OCI-LY3 (cell line): Measurements from ENCODE around the gene HADH.
"Not testable (repeated sequence)": the region's sequence is repeated elsewhere in the genome, so short reads cannot be mapped to it uniquely, and the experiment has no call there.

Experiments used
- H2AFZ ChIP-seq: fragments of 200-600, 300-600 bp; shearing (Covaris generic); 2 replicates; pipeline ENCODE4 v1.6.0; 2014; ENCODE audit warnings: antibody characterized with exemption, low read depth, low read length
- H3K27ac ChIP-seq: fragments of 200-600, 300-600 bp; sonication (generic); 2 replicates; pipeline ENCODE4 v1.5.1; 2014; ENCODE audit warnings: mild to moderate bottlenecking, low read length, moderate library complexity, mixed read lengths
- H3K27me3 ChIP-seq: fragments of 200-600, 300-600 bp; sonication (generic); 2 replicates; pipeline ENCODE4 v1.6.1; 2014; ENCODE audit warnings: low read depth, low read length, mixed read lengths
- H3K36me3 ChIP-seq: fragments of 200-600, 300-600 bp; sonication (generic); replicated peaks from 2 replicates; pipeline ENCODE3; 2014; ENCODE audit warnings: low read depth, low read length, mixed read lengths
- H3K4me1 ChIP-seq: fragments of 300-600, 200-600 bp; sonication (generic); 2 replicates; pipeline ENCODE4 v1.6.1; 2014; ENCODE audit warnings: low read length, mixed read lengths
- H3K4me2 ChIP-seq: fragments of 200-600, 300-600 bp; sonication (generic); 2 replicates; pipeline ENCODE4 v1.6.1; 2014; ENCODE audit warnings: low read length, mixed read lengths
- H3K4me3 ChIP-seq: fragments of 300-600, 200-600 bp; sonication (generic); 2 replicates; pipeline ENCODE4 v1.5.1; 2014; ENCODE audit warnings: antibody characterized with exemption, mild to moderate bottlenecking, low read length, moderate library complexity
- H3K79me2 ChIP-seq: fragments of 300-600, 200-600 bp; shearing (Covaris generic); 2 replicates; pipeline ENCODE4 v1.6.1; 2014; ENCODE audit warnings: mild to moderate bottlenecking, low read length, mixed read lengths
- H3K9ac ChIP-seq: fragments of 300-600, 200-600 bp; shearing (Covaris generic); 2 replicates; pipeline ENCODE4 v1.6.0; 2014; ENCODE audit warnings: mild to moderate bottlenecking, low read length, moderate library complexity
- H3K9me3 ChIP-seq: fragments of 200-600, 300-600 bp; shearing (Covaris generic); 2 replicates; pipeline ENCODE4 v1.6.1; 2014; ENCODE audit warnings: low read length, mixed read lengths; ENCODE audit not compliant: insufficient read depth
- H4K20me1 ChIP-seq: fragments of 200-600, 300-600 bp; sonication (generic); 2 replicates; pipeline ENCODE4 v1.6.1; 2016; ENCODE audit warnings: low read length, mixed read lengths; ENCODE audit not compliant: insufficient read depth
- EZH2phosphoT487 ChIP-seq: fragments of 200-600 bp; shearing (Covaris generic); IDR thresholded peaks from 2 replicates; pipeline ENCODE4 v1.6.1; 2018; ENCODE audit warnings: antibody characterized with exemption, mixed run types, low read depth
- TF ChIP-seq, protein P1 (sequence below): fragments of 200-600, 300-600 bp; sonication (generic); IDR thresholded peaks from 2 replicates; pipeline ENCODE4 v1.5.1; 2014; ENCODE audit warnings: antibody characterized with exemption, low read length, low read depth

Gene HADH

DNA sequence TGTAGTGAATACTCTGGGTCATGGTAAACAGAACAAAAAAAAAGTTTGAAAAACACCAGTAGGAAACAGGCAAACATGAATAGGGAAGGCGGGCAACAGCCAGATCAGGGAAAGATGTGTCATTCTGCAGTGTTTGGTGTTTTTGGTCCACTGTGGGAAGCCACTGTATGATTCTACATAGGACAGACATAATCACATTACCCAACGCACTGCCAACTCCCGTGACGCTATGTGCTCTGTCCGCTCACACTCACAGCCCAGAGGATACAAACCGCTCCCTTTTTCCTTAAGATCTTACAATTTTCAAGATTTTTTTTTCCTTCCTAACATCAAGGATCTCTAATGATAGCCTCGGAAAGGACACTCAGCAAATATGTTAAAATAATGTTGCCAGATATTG, 59.3 kb downstream of the HADH start:
- Histone ChIP-seq H3K27ac (no peak overlapping the region), H3K4me2 (no peak overlapping the region), H4K20me1 (no peaks in the 10 kb centered on the region), H3K36me3 (peaks cover 5% of the 10 kb centered on the region), H3K9me3 (no peaks in the 10 kb centered on the region), H3K4me3 (no peak overlapping the region), H3K4me1 (peaks cover 18% of the 10 kb centered on the region), H3K9ac (no peak overlapping the region), H3K79me2 (no peaks in the 10 kb centered on the region), H3K27me3 (no peaks in the 10 kb centered on the region), H2AFZ (no peak overlapping the region)
- TF ChIP-seq EZH2phosphoT487 = no peak
- TF ChIP-seq, protein P1, sequence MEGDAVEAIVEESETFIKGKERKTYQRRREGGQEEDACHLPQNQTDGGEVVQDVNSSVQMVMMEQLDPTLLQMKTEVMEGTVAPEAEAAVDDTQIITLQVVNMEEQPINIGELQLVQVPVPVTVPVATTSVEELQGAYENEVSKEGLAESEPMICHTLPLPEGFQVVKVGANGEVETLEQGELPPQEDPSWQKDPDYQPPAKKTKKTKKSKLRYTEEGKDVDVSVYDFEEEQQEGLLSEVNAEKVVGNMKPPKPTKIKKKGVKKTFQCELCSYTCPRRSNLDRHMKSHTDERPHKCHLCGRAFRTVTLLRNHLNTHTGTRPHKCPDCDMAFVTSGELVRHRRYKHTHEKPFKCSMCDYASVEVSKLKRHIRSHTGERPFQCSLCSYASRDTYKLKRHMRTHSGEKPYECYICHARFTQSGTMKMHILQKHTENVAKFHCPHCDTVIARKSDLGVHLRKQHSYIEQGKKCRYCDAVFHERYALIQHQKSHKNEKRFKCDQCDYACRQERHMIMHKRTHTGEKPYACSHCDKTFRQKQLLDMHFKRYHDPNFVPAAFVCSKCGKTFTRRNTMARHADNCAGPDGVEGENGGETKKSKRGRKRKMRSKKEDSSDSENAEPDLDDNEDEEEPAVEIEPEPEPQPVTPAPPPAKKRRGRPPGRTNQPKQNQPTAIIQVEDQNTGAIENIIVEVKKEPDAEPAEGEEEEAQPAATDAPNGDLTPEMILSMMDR = no peak

DNA sequence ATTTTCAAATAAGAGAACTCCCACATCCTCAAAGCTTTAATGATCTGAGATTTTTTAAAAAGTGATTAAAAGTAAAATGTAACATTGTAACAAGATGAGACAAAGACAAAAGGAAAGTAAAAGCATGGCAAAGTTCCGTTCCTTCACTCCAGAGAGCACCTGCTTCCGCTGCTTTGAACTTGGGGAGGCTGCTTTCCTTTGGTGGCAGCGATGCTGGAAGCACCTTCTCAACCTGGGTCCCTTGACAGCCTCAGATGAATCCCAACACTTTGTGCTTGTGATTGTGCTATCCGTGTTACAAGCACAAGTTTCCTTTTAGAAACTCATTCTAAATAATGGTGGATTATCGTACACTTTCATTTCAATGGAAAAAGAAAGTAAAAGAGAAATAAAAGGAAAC, 59.7 kb downstream of the HADH start:
- Histone ChIP-seq H3K27ac (no peak overlapping the region), H4K20me1 (no peaks in the 10 kb centered on the region), H3K4me2 (no peak overlapping the region; the same call in 1 of the 2 replicates), H3K79me2 (no peaks in the 10 kb centered on the region), H3K9me3 (no peaks in the 10 kb centered on the region), H3K4me1 (peaks cover 21% of the 10 kb centered on the region), H3K36me3 (peaks cover 5% of the 10 kb centered on the region), H3K9ac (no peak overlapping the region), H3K27me3 (no peaks in the 10 kb centered on the region), H2AFZ (no peak overlapping the region), H3K4me3 (no peak overlapping the region)
- TF ChIP-seq EZH2phosphoT487 = no peak
- TF ChIP-seq, protein P1 = no peak

- H3K4me1 ChIP-seq = peaks cover 21% of the 10 kb centered on the region
- H3K27ac ChIP-seq, H3K36me3 ChIP-seq, H3K4me3 ChIP-seq, H3K9me3 ChIP-seq, H3K79me2 ChIP-seq, H4K20me1 ChIP-seq, H3K9ac ChIP-seq, H3K4me2 ChIP-seq, H2AFZ ChIP-seq, H3K27me3 ChIP-seq: not testable (repeated sequence)
These were observed 60.8 kb downstream of the HADH start for GRCh38 chr4:108050166-108051111.

- H4K20me1 ChIP-seq = no peaks in the 10 kb centered on the region
- no peaks in the 10 kb centered on the region for H3K79me2 ChIP-seq
- H3K9me3 ChIP-seq = no peaks in the 10 kb centered on the region
- H2AFZ ChIP-seq = no peak overlapping the region
- H3K4me2 ChIP-seq = no peak overlapping the region
- no peaks in the 10 kb centered on the region for H3K27me3 ChIP-seq
- peaks cover 5% of the 10 kb centered on the region for H3K36me3 ChIP-seq
- H3K4me3 ChIP-seq = no peak overlapping the region
- H3K4me1 ChIP-seq = peaks cover 21% of the 10 kb centered on the region
- H3K9ac ChIP-seq = no peak overlapping the region
- H3K27ac ChIP-seq = no peak overlapping the region
- TF ChIP-seq, protein P1 = no peak
- TF ChIP-seq EZH2phosphoT487 = no peak
These were observed 61.7 kb downstream of the HADH start for GRCh38 chr4:108051343-108051742.
